Measurements from ENCODE around the gene TUBB3.
"Not testable (repeated sequence)": the region's sequence is repeated elsewhere in the genome, so short reads cannot be mapped to it uniquely, and the experiment has no call there.

Gene TUBB3

DNA sequence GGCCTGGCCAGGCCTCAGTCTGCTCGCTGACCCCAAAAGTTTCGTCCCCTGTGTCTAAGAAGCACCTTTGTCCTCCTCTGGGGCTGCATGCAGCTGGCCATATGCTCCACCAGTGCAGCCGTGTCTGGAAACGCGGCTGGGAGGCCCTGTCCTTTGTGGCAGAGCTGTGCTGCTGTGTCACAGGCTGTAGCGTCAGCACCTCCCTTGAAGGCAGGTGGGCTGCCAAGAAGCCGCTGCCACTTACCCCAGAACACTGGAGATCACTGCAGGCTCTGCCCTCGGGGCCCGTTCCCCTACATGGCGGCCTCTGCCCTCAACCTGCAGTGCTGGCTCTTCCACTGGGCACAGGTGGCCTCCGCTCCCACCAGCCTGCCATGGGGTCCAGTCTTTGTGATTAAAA lies 20.2 kb upstream of the TUBB3 start:
- no peak for DNase-seq (ENCODE audit: low read depth in 3 of 3)

DNA sequence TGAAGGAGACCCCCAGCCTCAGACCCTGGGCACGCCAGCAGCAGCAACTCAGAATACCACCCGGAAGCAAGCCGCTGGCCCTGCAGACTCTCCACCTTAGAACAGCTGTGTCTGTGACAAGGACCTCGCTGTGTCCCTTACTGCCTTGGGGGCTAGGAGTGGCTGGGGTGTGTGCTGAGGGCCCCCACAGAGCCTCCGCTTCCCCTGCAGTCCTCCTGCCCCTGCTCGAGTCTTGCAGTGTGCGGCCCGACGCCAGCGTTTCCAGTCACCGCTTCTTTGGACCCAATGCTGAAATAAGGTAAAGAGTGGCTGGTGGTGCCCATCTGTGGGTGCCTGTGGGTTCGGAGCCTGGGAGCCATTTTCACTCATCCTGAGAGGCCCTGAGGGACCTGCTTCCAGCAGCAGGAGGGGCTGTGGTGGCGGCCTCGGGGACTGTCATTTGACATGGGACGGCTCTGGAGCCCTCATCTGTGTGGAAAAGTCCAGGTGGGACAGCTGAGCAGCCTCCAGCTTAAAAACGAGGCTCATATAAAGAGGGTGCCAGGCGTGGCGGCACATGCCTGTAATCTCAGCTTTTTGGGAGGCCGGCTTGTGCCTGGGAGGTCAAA lies 19.1 kb upstream of the TUBB3 start:
- no peak for DNase-seq (ENCODE audit: low read depth in 3 of 3)

DNA sequence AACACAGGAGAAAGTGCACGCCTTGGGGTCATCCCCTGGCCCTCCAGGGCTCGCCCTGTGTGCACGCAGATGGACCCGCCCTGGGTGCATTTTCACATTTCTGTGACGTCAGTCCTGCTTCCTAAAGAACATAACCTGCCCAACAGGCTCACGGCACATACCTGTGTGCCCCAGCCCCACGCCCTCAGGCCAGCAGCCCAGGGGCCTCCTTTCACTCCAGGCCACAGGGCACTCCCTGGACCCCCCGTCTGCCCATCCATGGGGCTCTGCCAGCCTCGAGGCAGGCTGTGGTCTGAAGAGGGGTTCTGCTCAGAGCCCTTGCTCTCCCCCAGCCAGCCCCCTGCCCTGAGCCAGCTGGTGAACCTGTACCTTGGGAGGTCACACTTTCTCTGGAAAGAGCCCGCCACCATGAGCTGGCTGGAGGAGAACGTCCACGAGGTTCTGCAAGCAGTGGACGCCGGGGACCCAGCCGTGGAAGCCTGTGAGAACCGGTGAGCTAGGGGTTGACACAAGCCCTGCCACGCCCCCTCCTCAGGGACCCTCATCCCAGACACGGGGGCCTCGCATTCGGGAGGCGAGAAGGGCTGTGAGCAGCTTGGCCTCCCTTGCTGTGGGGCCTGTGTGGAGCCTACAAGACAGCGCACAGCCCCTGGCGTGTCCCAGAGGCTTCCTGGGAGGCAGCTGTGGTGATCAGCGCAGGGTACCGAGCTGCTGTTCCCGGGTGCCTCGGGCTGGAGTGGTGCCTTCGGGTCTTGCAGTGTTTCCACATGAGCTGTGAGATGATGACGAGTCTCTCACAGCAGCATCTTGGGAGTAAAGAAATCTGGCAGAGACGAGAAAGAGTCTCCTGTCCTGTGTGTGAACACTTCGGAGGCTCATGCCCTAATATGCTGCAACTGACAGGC lies 18.3 kb upstream of the TUBB3 start:
- DNase-seq (ENCODE audit: low read depth in 3 of 3), result no peak

DNA sequence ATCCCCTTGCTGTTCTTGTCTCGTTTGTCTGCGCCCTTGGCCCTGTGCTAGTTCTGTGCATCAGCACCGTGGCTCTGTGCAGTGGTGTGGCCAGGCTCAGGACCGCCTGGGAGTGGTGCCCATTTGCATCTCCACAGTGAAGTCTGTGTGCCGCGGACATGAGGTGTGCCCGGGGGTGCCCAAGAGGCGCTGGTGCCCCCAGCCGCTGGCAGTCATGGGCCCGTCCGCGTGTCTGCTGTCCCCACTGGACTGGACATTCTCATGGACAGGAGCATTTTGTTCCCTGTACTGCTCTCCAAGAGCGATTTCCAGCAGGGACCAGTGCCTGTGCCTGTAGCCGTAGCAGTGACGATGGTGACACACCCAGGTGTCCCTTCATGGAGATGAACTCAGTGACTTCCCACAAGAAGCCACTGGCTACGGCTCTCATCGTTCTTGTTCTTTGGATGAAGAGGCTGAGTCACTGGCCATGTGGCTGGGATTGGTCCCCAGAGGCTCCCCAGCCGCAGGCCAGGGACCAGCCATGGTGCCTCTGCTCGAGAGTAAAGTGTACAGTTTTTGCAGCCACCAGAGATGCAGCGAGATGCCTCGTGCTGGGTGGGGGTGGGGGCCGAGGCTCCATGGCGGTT lies 17.5 kb upstream of the TUBB3 start:
- DNase-seq (ENCODE audit: low read depth in 3 of 3), result no peak

DNA sequence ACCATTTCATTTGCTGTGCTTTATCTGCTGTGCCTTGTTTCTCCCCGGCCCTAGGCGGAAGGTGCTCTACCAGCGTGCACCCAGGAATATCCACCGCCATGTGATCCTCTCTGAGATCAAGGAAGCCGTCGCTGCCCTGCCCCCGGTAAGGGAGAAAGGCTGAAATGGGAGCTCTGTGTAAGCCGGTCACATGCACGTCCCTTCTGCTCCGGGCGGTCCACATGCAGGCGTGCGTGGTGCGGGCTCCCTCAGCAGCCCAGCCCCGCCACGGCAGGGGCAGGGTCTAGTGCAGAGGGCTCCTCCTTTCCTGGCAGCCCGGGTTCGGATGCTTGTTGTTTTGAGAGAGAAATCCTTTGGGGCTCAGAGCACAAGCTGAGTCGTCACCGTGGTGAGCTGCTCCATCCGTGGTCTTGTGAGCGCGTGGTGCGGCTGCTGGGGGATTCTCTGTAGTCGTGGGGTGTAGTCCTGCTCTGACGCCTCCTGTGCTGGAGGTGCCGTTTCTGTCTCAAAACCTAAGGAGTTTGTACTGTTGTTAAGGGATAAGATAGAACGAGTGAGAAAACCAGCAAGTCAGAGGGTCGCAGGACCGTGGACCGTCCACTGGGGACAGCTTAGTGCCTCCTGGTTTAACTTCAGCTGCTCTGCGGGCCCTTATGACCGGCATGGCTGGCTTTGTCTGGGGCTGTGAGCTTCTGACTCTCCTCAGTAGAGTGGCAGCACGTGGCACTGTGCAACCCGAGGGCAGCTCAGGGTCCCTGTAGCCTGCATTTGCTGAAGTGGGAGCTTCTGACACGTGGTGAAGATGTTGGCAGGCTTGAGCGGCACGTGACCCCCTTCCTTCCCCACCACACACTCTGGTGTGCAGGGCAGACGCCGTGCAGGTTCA lies 16.8 kb upstream of the TUBB3 start:
- DNase-seq (ENCODE audit: low read depth in 3 of 3), result no peak

DNA sequence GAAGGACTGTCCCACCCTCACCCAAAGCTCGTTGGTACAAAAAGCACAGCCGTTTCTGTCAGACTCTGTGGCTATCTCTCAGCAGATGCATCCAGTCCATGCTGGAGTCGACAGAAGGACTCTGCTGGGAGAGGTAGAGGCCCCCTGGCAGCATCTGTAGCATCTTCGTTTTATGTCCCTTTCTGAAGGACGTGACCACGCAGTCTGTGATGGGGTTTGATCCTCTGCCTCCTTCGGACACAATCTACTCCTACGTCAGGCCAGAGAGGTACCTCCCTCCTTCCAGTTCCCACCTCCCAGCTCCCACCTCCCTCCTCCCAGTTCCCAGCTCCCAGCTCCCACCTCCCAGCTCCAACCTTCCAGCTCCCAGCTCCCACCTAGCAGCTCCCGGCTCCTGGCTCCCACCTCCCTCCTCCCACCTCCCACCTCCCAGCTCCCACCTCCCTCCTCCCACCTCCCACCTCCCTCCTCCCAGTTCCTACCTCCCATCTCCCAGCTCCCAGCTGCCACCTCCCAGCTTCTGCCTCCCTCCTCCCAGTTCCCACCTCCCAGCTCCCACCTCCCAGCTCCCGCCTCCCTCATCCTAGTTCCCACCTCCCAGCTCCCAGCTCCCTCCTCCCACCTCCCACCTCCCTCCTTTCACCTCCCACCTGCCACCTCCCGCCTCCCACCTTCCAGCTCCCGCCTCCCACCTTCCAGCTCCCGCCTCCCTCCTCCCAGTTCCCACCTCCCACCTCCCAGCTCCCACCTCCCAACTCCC lies 15.9 kb upstream of the TUBB3 start:
- no peak for DNase-seq (ENCODE audit: low read depth in 3 of 3)

DNA sequence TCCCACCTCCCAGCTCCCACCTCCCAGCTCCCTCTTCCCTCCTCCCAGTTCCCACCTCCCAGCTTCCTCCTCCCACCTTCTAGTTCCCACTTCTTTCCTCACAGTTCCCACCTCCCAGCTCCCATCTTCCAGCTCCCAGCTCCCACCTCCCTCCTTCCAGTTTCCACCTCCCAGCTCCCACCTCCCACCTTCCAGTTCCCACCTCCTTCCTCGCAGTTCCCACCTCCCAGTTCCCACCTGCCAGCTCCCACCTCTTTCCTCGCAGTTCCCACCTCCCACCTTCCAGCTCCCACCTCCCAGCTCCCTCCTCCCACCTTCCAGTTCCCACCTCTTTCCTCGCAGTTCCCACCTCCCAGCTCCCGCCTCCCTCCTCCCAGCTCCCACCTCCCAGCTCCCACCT lies 14.9 kb upstream of the TUBB3 start:
- no peak for DNase-seq (ENCODE audit: low read depth in 3 of 3)

DNA sequence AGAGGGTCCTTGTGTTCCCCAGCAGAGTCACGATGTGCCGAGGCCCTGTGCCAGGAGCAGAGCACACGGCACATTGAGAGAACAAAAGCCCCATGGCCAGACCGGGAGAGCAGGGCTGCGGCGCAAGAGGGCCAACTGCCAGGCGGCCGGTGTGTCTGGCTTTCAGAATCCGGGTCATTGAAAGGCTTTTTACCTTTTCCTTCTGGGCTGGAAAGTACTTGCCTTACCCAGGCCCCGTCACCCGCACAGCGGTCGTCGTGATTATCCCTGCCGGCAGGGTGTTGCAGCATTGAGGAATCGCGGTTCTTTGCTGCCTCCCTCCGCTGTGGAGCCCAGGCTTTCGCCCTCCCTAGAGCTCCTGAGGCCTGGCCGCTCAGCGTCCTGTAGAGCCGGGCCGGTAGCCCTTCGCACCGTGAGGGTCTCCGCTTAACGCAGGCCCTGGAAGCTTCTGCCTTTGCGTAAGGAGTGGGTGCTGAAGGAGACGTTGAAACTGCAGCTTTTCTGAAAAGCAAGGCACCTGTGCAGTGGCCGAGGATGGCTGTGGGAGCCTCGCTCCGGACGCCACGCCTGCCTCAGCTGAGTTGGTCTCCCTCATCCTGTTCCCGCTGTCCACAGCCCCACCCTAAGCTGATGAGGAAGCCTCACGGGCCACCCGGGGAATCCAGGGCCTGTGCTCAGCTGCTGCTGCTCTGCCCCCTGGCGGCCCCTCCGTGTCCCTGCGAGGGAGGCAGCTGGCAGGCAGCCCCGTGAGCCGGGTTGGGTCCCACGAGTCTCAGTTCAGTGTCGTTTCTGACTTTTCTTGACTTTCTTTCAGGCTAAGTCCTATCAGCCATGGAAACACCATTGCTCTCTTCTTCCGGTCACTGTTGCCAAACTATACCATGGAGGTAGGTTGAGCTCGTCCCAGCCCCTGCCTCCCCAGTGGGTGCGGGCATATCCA lies 13.1 kb upstream of the TUBB3 start:
- DNase-seq (ENCODE audit: low read depth in 3 of 3), result peak; percentile 40 to 51 (median 41)

DNA sequence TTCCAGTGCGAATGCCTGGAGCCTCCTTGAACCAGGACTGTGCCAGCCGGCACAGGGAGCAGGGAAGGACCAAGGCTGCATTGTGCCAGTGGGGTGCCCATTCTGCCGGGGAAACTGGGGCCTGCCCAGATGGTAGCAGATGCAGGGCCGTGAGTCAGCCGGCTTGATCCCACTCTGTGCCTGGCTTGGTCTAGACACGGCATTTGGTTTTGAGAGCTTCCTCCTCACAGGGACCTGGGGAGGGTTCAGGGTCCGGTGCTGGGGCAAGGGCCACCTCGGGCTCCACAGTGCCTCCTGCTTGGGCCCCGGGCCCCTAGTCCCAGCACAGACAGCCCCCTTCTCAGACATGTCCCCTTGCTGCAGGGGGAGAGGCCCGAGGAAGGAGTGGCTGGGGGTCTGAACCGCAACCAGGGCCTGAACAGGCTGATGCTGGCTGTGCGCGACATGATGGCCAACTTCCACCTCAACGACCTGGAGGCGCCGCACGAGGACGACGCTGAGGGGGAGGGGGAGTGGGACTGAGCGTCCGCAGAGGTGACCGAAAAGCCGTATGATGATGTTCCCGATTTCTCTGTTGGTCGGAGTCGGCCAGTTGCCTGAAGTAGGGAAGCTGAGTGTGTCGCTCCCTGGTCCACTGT lies 12.3 kb upstream of the TUBB3 start:
- DNase-seq (ENCODE audit: low read depth in 3 of 3), result no peak

DNA sequence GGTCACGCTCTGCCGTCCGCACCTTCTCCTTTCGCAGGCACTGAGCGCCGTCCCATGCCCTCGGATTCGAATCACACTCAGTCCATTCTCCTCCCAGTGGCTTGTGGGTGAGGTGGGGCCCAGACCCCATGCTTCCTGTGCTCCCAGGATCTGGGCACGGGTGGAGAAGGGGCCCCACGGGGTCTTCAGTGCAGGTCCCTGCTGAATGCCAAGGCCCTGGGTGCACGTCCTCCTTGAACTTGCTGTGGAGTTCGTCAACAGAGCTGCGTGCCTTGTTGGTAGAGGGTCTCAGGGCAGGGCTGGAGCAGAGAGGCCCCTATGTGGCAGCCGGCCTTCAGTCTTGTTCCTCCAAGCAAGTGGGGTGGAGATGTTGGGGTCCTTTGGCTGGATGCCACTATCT lies 11.8 kb upstream of the TUBB3 start:
- DNase-seq (ENCODE audit: low read depth in 3 of 3), result no peak

DNA sequence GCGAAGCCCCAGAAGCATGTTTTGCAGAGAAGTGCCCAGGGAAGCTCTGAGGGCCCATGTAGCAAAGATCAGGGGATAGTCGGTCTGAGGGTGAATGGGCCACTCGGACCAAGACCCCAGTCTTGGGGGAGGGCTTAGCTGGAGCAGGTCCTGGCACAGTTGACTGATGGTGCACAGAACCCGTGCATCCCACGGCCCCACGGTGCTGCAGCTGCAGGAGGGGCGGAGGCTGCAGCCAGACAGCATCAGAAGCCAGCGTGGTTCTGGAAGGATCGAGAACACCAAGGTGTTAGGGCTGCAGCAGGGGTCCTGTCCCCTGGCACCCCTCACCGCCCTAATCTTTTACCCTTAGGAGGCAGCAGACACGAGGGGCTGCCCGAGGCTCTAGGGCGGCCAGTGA lies 11.0 kb upstream of the TUBB3 start:
- no peak for DNase-seq (ENCODE audit: low read depth in 3 of 3)

DNA sequence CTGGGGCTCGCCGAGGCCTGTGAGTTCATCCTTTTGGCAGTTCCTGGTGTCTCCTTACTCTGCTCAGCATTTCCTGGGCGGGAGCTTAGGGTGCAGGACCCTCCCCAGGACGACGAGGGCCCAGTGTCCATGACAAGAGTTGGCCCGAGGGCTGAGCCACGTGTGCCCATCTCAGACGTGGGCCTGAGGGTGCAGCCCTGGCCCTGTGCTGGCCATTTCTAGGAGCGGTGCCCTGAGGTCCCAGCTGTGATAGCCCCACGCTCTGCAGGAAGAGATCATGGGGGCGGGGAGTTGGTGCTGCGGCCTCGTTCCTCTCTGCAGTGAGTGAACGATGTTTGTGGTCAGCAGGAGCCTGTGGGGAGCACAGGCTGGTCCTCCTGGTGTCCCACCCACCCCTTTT lies 10.5 kb upstream of the TUBB3 start:
- no peak for DNase-seq (ENCODE audit: low read depth in 3 of 3)

DNA sequence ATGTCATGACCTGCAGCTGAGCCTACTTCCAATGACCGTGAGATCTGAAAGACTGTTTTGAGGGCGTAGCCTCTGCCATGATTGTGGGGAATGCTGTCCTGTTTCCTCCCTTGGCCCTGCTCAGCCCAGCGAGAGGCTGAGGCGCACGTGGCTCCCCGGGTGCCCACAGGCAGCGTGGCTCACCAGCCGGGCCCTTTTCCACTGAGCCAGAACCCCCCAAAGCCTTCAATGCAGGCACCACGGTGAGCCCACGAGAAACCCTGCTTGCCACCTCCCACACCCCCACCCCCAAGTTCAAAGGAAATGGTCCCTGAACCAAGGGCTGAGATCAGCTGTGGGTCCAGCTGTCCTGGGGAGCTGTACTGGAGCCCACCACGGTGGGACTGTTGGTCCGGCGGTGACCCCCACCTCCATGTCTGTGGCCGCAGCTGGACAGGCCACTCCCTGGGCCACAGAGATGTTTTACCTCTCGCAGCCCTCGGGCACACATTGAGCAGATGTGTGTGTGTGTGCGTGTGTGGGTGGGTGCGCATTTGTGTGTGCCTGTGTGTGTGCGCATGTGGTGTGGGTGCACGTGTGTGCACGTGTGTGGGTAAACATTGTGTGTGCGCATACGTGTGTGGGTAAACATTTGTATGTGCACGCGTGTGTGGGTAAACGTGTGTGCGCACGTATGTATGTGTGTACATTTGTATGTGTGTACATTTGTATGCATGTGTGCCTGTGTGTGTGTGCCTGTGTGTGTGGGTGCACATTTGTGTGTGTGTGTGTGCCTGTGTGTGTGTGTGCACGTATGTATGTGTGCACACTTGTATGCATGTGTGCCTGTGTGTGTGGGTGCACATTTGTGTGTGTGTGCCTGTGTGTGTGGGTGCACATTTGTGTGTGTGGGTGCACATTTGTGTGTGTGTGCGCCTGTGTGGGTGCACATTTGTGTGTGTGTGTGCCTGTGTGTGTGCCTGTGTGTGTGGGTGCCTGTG lies 9.4 kb upstream of the TUBB3 start:
- no peak for DNase-seq (ENCODE audit: low read depth in 3 of 3)

DNA sequence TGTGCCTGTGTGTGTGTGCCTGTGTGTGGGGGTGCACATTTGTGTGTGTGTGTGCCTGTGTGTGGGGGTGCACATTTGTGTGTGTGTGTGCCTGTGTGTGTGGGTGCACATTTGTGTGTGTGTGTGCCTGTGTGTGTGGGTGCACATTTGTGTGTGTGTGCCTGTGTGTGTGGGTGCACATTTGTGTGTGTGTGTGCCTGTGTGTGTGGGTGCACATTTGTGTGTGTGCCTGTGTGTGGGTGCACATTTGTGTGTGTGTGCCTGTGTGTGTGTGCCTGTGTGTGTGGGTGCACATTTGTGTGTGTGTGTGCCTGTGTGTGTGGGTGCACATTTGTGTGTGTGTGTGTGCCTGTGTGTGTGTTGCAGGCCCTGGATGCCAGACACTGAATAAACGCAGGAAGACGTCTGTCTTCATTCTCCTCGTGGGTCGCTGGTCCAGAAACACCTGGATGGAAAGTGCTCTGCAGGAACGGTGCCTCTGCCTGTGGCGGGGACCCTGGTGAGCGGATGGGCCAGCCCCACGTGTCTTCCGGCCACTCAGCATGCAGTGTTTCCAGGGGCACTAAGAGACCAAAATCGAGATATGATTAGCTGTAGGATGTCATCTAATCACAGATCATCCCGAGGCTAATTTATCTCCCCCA lies 8.4 kb upstream of the TUBB3 start:
- DNase-seq (ENCODE audit: low read depth in 3 of 3), result not testable (repeated sequence)

DNA sequence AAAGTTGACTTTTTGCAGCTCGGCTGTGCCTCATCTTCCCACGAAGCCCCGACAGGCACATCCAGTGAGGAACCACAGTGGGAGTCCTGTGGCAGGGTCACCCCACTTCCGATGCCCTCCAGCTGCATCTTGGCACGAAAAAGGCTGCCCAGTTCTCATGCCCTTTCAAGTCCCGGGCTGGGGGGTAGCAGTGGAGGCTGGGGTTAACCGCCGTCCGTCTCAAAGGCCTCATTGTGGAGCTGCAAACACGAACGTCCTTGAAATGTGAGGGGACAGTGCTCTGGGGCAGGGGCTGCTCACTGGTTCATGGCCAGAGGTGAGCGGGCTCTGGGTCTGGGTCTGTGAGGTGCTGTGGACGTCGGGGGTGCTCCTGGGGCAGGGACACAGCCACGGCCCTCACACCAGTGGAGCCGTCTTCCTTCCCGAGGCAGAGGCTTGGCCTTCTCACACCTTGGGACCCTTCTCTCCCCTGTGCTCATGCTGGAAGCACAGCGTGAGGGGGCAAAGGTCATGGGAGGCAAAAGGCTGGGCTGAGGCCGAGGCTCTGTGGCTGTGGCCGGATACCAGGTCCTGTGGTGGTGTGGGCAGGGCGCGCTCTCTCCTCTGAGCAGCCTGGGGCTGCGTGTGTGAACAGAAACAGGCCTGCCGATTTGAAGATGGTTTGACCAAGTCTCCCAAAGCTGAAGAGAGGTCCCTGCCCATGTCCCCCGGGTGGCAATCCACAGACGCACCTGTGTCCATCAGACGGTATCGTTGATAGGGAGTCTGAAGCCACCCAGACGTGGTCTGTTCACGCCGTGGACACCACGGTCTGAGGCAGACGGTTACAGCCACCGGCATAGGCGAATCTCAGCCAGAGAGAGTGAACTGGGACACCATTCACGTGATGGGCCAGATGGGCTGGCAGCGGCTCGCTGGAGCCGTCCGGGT lies 7.6 kb upstream of the TUBB3 start:
- DNase-seq (ENCODE audit: low read depth in 3 of 3), result no peak

DNA sequence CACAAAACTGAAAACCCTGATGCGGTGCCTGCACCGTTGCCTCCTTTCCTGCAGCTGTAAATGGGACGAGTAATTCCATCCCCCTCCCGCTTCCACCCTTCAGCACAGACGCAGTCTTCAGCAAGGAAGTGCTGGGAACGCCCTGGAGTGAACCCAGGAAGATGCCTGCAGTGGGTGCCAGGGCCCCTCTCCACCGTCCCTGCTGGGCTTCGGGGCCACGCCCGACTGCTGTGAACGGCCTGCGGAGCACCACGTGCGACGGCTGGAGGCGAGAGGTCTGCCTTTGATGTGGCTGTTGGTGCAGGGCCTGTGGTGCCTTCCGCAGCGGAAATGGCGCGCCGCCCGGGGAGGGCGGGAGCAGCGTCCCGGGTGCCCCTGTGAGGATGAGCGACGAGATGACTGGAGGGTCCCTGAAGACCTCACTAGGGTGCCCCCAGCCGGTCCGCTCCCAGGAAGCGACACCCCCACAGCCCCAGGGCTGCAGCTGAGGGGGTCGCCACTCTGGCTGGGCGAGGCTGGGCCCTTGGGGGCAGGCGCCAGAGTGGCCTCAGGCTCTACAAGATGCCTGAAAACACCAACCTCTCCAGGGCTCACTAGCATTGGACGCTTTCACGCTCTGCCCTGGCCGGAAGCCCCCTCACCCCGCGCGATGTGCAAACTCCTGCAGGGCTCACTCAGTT lies 5.2 kb upstream of the TUBB3 start:
- DNase-seq (ENCODE audit: low read depth in 3 of 3), result peak in 2 of 3 experiments; percentile 37 to 43

Data from stimulated activated CD4-positive, alpha-beta T cell treated with anti-CD3 and anti-CD28 coated beads, TNF-alpha, amount 100 ng/mL, for 4 hours (primary cell).